Measurements from ENCODE around the gene TAGLN3. TPM values are rescaled to one million over a fixed set of nuclear protein-coding genes. Genes with fewer than 3 reads are reported as not detected.
A peak's percentile ranks its signal among the peaks of the same experiment; 100 is the strongest.

TAGLN3 gene
- total and polyA plus RNA-seq, 2 donors (not counting 3 experiments of a cell fraction or from before 2014, with no cell fraction given): not detected

DNA sequence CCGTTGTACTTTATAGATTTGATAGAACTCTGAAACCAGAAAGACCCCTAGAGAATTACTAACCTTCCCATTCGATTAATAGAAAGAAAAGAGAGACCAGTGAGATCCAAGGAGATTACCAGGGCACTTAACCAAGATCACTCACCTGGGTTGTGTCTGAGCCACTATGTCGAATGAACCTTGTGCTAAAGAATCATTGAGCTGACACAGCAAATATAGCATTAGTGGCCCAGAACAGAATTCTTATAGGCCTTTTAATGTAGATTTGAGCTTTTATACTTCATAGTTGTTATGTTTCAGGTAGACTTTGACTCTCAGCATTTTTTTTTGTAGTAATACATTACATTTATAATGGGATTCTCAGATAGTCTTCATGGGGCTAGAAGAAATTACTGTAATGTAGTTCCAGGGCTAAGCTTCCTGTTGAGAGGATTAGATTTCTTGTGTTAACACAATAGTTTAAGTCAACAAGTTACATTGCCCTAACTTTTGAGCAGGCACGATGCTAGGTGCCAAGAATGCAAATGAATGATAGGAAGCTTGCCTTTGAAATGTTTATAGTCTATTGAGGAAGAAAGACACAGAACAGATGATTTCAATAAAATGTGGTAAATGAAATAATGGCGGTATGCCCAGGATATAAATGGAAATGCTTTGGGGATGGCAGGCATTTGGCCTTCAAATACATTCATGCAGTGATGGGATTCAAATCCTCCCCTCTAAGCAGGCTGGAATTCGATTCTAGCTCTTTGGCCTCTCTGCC is 44.3 kb upstream of the TAGLN3 start:
- H3K4me3 ChIP-seq (replicated peaks in 1 of 3; ENCODE audit: insufficient read depth in 1 of 3, low read depth in 1 of 3, low read length in 3 of 3): no peak overlapping the region
- H3K27ac ChIP-seq (ENCODE audit: insufficient read depth, low read depth, low read length): no peak overlapping the region
- POLR2A ChIA-PET: interaction anchor here (0.6 kb wide), 1 partner anchor 658 kb away, joined by 7 read pairs; no protein-coding TSS in a partner anchor
- no peak overlapping the region for H3K4me2 ChIP-seq (ENCODE audit: insufficient read depth, low read length)
- CTCF ChIA-PET: interaction anchor here (0.6 to 4.7 kb wide), 11 partner anchors 13 to 237 kb away, joined by 3 to 26 read pairs (median 4); no protein-coding TSS in a partner anchor
- H3K9ac ChIP-seq (replicated peaks; ENCODE audit: extremely low read depth, insufficient read depth, low read length): no peak overlapping the region
- TF ChIP-seq, protein P1, sequence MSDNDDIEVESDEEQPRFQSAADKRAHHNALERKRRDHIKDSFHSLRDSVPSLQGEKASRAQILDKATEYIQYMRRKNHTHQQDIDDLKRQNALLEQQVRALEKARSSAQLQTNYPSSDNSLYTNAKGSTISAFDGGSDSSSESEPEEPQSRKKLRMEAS (IDR thresholded peaks at IDR 0.05; ENCODE audit: insufficient read depth, insufficient read length): no peak
- no peak for TF ChIP-seq POLR2AphosphoS5 (IDR thresholded peaks at IDR 0.05; ENCODE audit: insufficient read depth, low read depth, low read length)
- no peak for TF ChIP-seq MYC (IDR thresholded peaks at IDR 0.05; ENCODE audit: low read depth, low read length)
- TF ChIP-seq, protein P2, sequence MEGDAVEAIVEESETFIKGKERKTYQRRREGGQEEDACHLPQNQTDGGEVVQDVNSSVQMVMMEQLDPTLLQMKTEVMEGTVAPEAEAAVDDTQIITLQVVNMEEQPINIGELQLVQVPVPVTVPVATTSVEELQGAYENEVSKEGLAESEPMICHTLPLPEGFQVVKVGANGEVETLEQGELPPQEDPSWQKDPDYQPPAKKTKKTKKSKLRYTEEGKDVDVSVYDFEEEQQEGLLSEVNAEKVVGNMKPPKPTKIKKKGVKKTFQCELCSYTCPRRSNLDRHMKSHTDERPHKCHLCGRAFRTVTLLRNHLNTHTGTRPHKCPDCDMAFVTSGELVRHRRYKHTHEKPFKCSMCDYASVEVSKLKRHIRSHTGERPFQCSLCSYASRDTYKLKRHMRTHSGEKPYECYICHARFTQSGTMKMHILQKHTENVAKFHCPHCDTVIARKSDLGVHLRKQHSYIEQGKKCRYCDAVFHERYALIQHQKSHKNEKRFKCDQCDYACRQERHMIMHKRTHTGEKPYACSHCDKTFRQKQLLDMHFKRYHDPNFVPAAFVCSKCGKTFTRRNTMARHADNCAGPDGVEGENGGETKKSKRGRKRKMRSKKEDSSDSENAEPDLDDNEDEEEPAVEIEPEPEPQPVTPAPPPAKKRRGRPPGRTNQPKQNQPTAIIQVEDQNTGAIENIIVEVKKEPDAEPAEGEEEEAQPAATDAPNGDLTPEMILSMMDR (IDR thresholded peaks at IDR 0.05; ENCODE audit: extremely low read depth in 1 of 2, insufficient read depth in 1 of 2, low read depth in 1 of 2, low read length in 2 of 2): no peak
- TF ChIP-seq EZH2 (IDR thresholded peaks at IDR 0.05; ENCODE audit: borderline replicate concordance, low read depth, low read length, severe bottlenecking): no peak
- no peak for TF ChIP-seq FOS (IDR thresholded peaks at IDR 0.05; ENCODE audit: borderline replicate concordance, insufficient read depth, low read length)
- TF ChIP-seq POLR2A (IDR thresholded peaks at IDR 0.05; ENCODE audit: low read depth, low read length): no peak
- TF ChIP-seq GATA2 (IDR thresholded peaks at IDR 0.05; ENCODE audit: insufficient read depth, insufficient read length, low read depth, low read length): no peak
- TF ChIP-seq JUN (IDR thresholded peaks at IDR 0.05; ENCODE audit: borderline replicate concordance, insufficient read depth, insufficient read length, low read depth): no peak
- dilution Hi-C loops (cut with MboI; ENCODE audit: extremely low pct_ligation_motif_present, low sequenced_read_pairs) (no loop called here), intact Hi-C loops (cut with micrococcal nuclease) (no loop called here)
- no peak for FAIRE-seq
- no peaks in the 10 kb centered on the region for H3K9me1 ChIP-seq (replicated peaks; ENCODE audit: control insufficient read depth, extremely low read depth, insufficient read depth, low read length)
- no peaks in the 10 kb centered on the region for H3K9me3 ChIP-seq (replicated peaks; ENCODE audit: control insufficient read depth, insufficient read depth, low read length)
- peak; percentile 77 for DNase-seq (ENCODE audit: low read depth, low spot score)
- no peaks in the 10 kb centered on the region for H4K20me1 ChIP-seq (replicated peaks; ENCODE audit: control insufficient read depth, extremely low read depth, insufficient read depth, low read length)
- H2AFZ ChIP-seq (ENCODE audit: low read depth, low read length): no peak overlapping the region
- no peaks in the 10 kb centered on the region for H3K79me2 ChIP-seq (ENCODE audit: control insufficient read depth, insufficient read depth, low read length)
- no TSS peak for BruUV-seq (replicated peaks)
- H3K36me3 ChIP-seq (ENCODE audit: control insufficient read depth in 2 of 2, extremely low read depth in 1 of 2, insufficient read depth in 2 of 2, low read length in 2 of 2): peaks cover 3 to 15% of the 10 kb centered on the region in 2 experiments
- H3K27me3 ChIP-seq (ENCODE audit: control insufficient read depth in 2 of 2, insufficient read depth in 2 of 2, low read length in 2 of 2): no peaks in the 10 kb centered on the region
- H3K4me1 ChIP-seq (ENCODE audit: control insufficient read depth, extremely low read depth, insufficient read depth, low read length): peaks cover 28% of the 10 kb centered on the region

Measured in endothelial cell of umbilical vein (primary cell).